Measurements from ENCODE around the gene KCNH3. TPM values are rescaled to one million over a fixed set of nuclear protein-coding genes. Genes with fewer than 3 reads are reported as not detected.

Gene KCNH3
- total RNA-seq, 1 experiment from 2014 or later: 0.26 TPM

GRCh38 chr12:49548822-49549648 lies 10.2 kb downstream of the KCNH3 start:
- Histone ChIP-seq H3K9ac (ENCODE audit: extremely low read depth, insufficient read length, low read length) (no peak overlapping the region), H2BK15ac (ENCODE audit: low read depth, low read length) (no peak overlapping the region)
- H3K4me3 Mint-ChIP-seq: peak overlapping the region; percentile 42 to 59; a peak in 4 of 5 replicates

More at GRCh38 chr12:49548822-49549648, 10.2 kb downstream of the KCNH3 start:
- Mint-ChIP-seq H3K27ac (no peak overlapping the region), H3K27me3 (ENCODE audit: low read depth) (peaks cover 79% of the 10 kb centered on the region), H3K36me3 (ENCODE audit: insufficient read depth in 1 of 3, low read depth in 3 of 3) (no peaks in the 10 kb centered on the region), H3K4me1 (peaks cover 11 to 32% of the 10 kb centered on the region in 2 experiments), H3K9me3 (no peaks in the 10 kb centered on the region)
- Histone ChIP-seq H3K79me1 (ENCODE audit: insufficient read depth, low read depth, low read length, poor library complexity, severe bottlenecking) (no peaks in the 10 kb centered on the region), H2BK20ac (ENCODE audit: low read depth, low read length, poor library complexity, severe bottlenecking) (no peak overlapping the region), H3K4me1 (ENCODE audit: insufficient read depth, low read length) (no peaks in the 10 kb centered on the region), H3T11ph (ENCODE audit: low read length) (no peak overlapping the region), H3K18ac (ENCODE audit: insufficient read length, low read depth, low read length) (peak overlapping the region; percentile 58), H3K4me2 (ENCODE audit: insufficient read depth, insufficient read length, low read length) (peak overlapping the region; percentile 74), H3K56ac (ENCODE audit: insufficient read length, low read depth, low read length) (no peak overlapping the region), H4K91ac (ENCODE audit: insufficient read length, low read depth, low read length) (no peak overlapping the region), H3K14ac (ENCODE audit: insufficient read depth, low read length) (peak overlapping the region; percentile 36), H4K20me1 (ENCODE audit: control insufficient read depth, insufficient read depth, insufficient read length) (no peaks in the 10 kb centered on the region), H3K23ac (ENCODE audit: insufficient read length, low read depth, low read length) (no peak overlapping the region), H3K79me2 (ENCODE audit: insufficient read depth, low read length) (no peaks in the 10 kb centered on the region), H2BK12ac (ENCODE audit: insufficient read length, low read depth, low read length) (no peak overlapping the region), H3K27me3 (ENCODE audit: insufficient read depth, low read length) (peaks cover 11% of the 10 kb centered on the region; the same call in 1 of the 2 replicates), H4K8ac (replicated peaks; ENCODE audit: insufficient read length, low read depth, low read length) (no peak overlapping the region), H4K5ac (ENCODE audit: insufficient read length, low read depth, low read length) (no peak overlapping the region), H2AK5ac (ENCODE audit: insufficient read length, low read length) (no peak overlapping the region), H2BK5ac (ENCODE audit: insufficient read length, low read length) (no peak overlapping the region), H2BK120ac (ENCODE audit: low read depth, low read length, poor library complexity, severe bottlenecking) (no peak overlapping the region), H2AFZ (ENCODE audit: low read length) (no peak overlapping the region), H3K9me3 (ENCODE audit: control insufficient read depth, low read depth, low read length) (no peaks in the 10 kb centered on the region), H3K27ac (ENCODE audit: insufficient read length, low read depth, low read length) (no peak overlapping the region), H3K4ac (ENCODE audit: low read depth, low read length) (no peak overlapping the region), H3K23me2 (ENCODE audit: insufficient read length, low read depth, low read length, poor library complexity, severe bottlenecking) (peaks cover 10% of the 10 kb centered on the region)
- peak; percentile 69 for DNase-seq
- TF ChIP-seq CTCF (conservative IDR thresholded peaks at IDR 0.05): peak; percentile 57
- WGBS (ENCODE audit: extremely low coverage, insufficient read length, low lambda C conversion rate): no CpG with 5 or more reads among the region's 70 CpGs

Data from H9 (cell line).